Measurements from ENCODE around the gene OR51V1.
"Not testable (repeated sequence)": the region's sequence is repeated elsewhere in the genome, so short reads cannot be mapped to it uniquely, and the experiment has no call there.

The OR51V1 gene

DNA sequence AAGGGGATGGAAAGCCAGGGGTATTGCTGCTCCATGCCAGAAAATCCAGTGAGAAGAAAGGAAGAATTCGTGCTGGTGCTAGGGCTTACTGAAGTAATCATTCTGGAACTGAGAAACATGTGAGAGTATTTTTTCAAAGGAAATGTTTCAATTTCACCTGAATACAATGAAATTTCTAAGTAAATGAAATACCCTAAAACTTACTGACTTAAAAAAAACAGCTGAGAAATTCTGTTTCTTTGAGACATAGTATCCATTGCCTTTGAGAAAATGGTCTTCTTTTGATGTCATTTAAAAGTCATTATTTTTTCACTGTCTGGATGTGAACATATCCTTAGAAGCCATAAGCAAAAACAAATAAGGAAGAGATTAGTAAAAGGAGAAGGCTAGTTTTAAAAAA, at the start of gene OR51V1:
Gene OR51V1, minus strand, starts transcription at position 101 of the 400 bp plus-strand sequence. Its CDS starts 0 bp downstream, at position 101.
- DNase-seq: no peak

GRCh38 chr11:5249807-5250396, 49.4 kb upstream of the OR51V1 start, which contains the start of gene HBG1:
Gene HBG1 (minus strand): TSS chr11:5249857. CDS start chr11:5249804, 53 bp downstream.
- not testable (repeated sequence) for DNase-seq

DNA sequence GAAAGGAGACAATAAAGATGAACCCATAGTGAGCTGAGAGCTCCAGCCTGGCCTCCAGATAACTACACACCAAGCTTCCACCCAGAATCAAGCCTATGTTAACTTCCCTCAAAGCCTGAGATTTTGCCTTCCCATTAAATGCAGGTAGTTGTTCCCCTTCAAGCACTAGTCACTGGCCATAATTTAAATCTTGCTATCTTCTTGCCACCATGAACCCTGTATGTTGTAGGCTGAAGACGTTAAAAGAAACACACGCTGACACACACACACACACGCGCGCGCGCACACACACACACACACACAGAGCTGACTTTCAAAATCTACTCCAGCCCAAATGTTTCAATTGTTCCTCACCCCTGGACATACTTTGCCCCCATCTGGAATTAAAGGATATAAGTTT, 48.0 kb upstream of the OR51V1 start:
- DNase-seq: not testable (repeated sequence)

- no peak for DNase-seq
Measured at GRCh38 chr11:5247472-5248192, 47.1 kb upstream of the OR51V1 start.

GRCh38 chr11:5246772-5247471, 46.4 kb upstream of the OR51V1 start:
- no peak for DNase-seq

DNA sequence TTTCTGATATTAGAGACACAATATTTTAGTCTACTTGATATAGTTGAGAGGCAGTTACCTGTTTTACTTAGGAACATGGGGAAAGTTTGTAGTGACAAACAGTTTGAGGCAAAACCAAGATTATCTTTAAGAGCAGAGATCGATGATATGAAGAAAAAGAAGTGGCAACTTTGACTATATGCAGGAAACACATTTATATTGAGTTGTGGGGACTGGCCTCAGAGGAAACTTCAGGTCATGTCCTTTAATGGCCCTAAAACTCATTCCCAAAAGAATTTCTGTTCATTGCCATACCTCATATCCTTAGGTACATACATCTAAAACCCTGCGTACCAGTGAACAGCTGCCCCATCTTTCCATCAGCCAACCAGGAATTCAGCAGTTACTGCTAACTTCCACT, 44.7 kb upstream of the OR51V1 start:
- DNase-seq: no peak

DNA sequence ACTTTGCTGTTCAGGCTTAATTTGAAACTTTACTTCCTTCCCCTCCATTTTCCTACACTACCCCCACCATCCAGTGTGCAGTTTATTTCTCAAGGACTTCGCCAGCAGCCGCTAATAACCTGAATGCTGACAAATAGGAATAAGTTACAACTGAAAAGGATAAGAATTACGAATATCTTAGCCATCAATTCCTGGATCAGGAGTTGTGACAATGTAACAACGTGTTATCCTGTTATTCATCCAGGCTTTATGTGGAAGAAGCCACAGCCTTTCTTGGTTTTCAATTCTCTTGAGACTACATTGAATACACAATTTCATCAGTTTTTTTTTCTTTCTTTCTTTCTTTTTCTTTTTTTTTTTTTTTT, 43.3 kb upstream of the OR51V1 start:
- DNase-seq: no peak

- DNase-seq: no peak
Measured at GRCh38 chr11:5242933-5243815, 42.7 kb upstream of the OR51V1 start.

- no peak for DNase-seq
Measured at GRCh38 chr11:5242208-5242607, 41.7 kb upstream of the OR51V1 start.

GRCh38 chr11:5241458-5241857, 41.0 kb upstream of the OR51V1 start:
- DNase-seq: no peak

- DNase-seq: no peak
Measured at GRCh38 chr11:5240458-5240857, 40.0 kb upstream of the OR51V1 start.

DNA sequence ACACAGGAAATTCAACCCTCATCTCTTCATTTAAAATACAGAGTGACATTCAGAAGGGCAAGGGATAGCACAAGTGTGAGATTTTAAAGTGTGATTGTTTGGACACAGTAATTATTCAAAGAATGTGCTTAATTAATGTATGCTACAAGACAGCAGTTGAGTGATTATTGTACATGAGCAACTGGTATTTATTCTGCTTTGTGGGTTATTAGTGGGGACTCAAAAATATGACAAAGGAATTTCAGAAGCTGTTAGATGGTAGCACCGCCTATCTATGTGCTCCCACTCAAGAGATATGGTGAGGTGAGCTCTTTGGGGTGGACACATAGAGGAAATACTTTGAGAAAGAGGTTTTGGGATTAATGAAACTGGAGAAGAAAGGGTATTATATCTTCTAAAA, 39.6 kb upstream of the OR51V1 start:
- DNase-seq: no peak

GRCh38 chr11:5239046-5239445, 38.6 kb upstream of the OR51V1 start:
- DNase-seq: no peak

DNA sequence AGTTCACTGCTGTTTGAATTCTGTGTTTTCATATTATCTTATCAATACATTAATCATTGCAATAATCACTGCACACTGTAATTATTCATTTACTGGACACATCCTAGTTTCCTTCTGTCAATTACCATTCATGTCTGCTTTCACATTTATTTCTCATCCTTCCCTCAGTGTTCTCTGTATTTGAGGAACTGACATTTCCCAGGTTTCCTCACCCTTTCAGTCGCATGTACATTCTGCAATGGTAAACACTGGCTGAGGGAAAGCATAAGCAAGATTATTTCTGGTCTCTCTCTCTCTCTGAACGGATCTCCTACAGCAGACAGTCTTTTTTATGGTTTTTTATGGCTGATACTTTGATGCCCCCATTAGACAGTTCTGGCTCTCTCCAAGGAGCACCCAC, 38.0 kb upstream of the OR51V1 start:
- DNase-seq: no peak

- no peak for DNase-seq
Measured at GRCh38 chr11:5237420-5237819, 36.9 kb upstream of the OR51V1 start.

DNA sequence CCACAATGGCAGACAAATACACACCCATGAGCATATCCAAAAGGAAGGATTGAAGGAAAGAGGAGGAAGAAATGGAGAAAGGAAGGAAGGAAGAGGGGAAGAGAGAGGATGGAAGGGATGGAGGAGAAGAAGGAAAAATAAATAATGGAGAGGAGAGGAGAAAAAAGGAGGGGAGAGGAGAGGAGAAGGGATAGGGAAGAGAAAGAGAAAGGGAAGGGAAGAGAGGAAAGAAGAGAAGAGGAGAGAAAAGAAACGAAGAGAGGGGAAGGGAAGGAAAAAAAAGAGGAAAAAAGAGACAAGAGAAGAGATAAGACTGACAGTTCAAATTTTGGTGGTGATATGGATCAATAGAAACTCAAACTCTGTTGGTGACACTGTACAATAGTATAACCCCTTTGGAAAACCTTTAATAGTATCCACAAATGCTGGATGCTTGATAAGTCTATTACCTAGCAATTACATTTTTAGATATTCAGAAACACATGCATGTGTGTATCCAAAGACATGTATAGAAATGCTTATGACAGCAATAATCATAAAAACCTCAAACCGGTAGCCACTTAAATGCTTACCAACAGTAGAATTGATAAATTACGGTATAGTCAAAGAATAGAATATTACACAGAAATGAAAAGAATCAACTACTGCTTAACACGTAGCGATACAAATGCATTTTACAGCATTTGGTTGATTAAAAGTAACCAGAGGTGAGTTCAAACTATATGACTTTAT, 35.0 kb upstream of the OR51V1 start:
- no peak for DNase-seq

DNA sequence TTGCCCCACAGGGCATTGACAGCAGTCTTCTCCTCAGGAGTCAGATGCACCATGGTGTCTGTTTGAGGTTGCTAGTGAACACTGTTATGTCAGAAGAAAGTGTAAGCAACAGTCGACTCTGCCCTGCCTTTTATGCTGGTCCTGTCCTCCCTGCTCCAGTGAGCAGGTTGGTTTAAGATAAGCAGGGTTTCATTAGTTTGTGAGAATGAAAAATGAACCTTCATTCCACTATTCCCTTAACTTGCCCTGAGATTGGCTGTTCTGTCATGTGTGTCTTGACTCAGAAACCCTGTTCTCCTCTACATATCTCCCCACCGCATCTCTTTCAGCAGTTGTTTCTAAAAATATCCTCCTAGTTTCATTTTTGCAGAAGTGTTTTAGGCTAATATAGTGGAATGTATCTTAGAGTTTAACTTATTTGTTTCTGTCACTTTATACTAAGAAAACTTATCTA, 33.9 kb upstream of the OR51V1 start, which contains the start of gene HBD:
Gene HBD, minus strand, starts transcription at position 103 of the 454 bp plus-strand sequence. Its CDS starts 50 bp downstream, at position 53.
- no peak for DNase-seq

DNA sequence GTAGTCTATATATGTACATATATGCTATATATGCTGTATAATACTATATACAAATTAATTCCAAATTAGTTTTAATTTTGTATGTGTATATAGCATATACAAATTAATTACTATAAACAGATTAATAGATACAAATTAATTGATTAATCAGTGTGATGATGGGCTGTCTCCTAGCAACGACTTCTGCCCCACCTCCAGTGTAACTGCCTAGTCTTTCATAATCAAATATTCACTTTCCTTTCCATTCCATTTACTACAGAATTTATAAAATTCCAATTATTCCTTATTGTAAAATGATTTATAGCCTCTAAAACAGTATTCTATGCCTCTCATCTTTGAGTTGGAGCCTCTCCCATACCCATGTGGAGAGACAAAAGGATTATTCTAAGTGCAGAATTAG, 32.8 kb upstream of the OR51V1 start:
- DNase-seq: no peak

GRCh38 chr11:5232821-5233220, 32.3 kb upstream of the OR51V1 start:
- DNase-seq: no peak

DNA sequence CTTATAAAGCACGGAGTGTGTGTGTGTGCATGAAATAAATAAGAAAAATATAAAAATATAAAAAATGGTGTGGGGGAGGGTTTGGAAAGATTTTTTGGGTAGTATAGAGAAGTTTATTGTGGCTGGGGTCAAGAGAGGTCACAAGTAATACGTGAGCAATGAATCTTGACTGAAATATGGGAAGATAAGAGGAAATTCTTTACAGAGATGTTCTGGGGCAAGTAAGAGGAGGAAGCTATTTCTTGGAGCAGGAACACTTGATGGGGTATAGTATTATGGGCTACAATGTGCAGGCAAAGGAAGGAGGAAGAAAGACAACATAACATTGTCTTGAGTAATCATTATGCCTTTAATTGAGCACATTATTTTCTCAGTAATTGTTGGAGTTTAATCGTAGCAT, 31.7 kb upstream of the OR51V1 start:
- DNase-seq: no peak

- no peak for DNase-seq
Measured at GRCh38 chr11:5231111-5231510, 30.6 kb upstream of the OR51V1 start.

GRCh38 chr11:5230266-5230665, 29.8 kb upstream of the OR51V1 start:
- no peak for DNase-seq

All from stimulated activated CD8-positive, alpha-beta memory T cell treated with anti-CD3 and anti-CD28 coated beads, Interleukin-4, amount 100 ng/mL, for 48 hours (primary cell).